Progenitor cell of endocrine pancreas (in vitro differentiated cells): ENCODE results near the gene SNX9. TPM values are rescaled to one million over a fixed set of nuclear protein-coding genes. Genes with fewer than 3 reads are reported as not detected.

Source experiments
- DNase-seq: peaks from one replicate; pipeline ENCODE4 v3.0.0; 2021; ENCODE audit warnings: low spot score; ENCODE audit not compliant: unreplicated experiment
- H3K27ac Mint-ChIP-seq: 2 replicates; pipeline ENCODE4 v1.8.0; 2021; ENCODE audit warnings: mild to moderate bottlenecking, moderate library complexity, mixed read lengths
- H3K27me3 Mint-ChIP-seq: 2 replicates; pipeline ENCODE4 v1.8.0; 2021; ENCODE audit warnings: mixed read lengths
- H3K36me3 Mint-ChIP-seq: 2 replicates; pipeline ENCODE4 v1.8.0; 2022; ENCODE audit warnings: mixed read lengths; ENCODE audit not compliant: insufficient read depth
- H3K4me1 Mint-ChIP-seq: 2 replicates; pipeline ENCODE4 v1.8.0; 2021; ENCODE audit warnings: low read depth, mixed read lengths
- H3K4me3 Mint-ChIP-seq: 2 replicates; pipeline ENCODE4 v1.8.0; 2021; ENCODE audit warnings: low read depth, mild to moderate bottlenecking, moderate library complexity, mixed read lengths
- H3K9me3 Mint-ChIP-seq: 2 replicates; pipeline ENCODE4 v1.8.0; 2021; ENCODE audit warnings: low read depth, mixed read lengths
- CTCF ChIP-seq: fragments of 200-600 bp; sonication (generic); IDR thresholded peaks from one replicate; pipeline ENCODE4 v1.5.0; 2021; ENCODE audit warnings: antibody characterized with exemption, mild to moderate bottlenecking; ENCODE audit not compliant: unreplicated experiment
- total RNA-seq: library from RNA; stranded (reverse); gene quantifications from 2 replicates; pipeline ENCODE4 v1.2.1, GENCODE V29; 2021

SNX9 gene
- total RNA-seq, 1 donor from 2014 or later: 29.3 TPM

GRCh38 chr6:157814883-157815282 lies 8.2 kb upstream of the SNX9 start:
- Mint-ChIP-seq H3K27ac (no peak overlapping the region), H3K36me3 (no peaks in the 10 kb centered on the region), H3K4me1 (peaks cover 10% of the 10 kb centered on the region), H3K27me3 (peaks cover 7% of the 10 kb centered on the region), H3K9me3 (peaks cover 4% of the 10 kb centered on the region), H3K4me3 (no peak overlapping the region)
- no peak for DNase-seq
- no peak for TF ChIP-seq CTCF

DNA sequence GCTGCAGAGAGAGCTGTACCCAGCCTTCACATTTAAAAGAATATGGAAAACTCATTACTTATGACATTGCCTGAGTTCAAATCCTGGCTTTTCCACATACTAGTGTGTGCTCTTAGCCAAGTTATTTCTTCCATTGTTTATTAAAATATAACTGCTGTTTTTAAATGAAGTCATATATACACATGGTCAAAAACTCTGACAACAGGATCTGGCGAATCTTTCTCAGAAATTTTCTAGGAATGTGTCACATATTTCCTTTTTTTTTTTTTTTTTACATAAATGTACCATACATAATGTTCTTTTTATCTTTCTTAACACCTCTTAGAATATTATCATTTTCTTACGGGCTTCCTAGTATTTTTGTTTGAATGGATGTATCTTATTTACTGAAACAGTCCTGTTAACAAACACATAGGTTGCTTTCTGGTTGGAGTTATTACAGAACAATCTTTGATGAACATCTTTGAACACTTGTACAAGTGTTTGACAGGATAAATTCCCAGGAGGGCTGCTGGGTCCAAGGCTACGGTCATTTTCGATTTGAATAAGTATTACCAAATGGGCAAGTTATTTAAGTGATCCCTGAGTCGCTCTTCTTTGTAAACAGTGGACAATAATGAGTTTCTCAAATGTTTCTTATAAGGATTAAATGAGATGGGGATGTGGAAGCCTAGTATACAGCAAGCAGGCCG lies 1.6 kb upstream of the SNX9 start:
- DNase-seq: no peak
- Mint-ChIP-seq H3K27me3 (peaks cover 13% of the 10 kb centered on the region), H3K27ac (no peak overlapping the region), H3K4me3 (peak overlapping the region; percentile 79), H3K4me1 (peaks cover 23% of the 10 kb centered on the region), H3K9me3 (peaks cover 3% of the 10 kb centered on the region), H3K36me3 (peaks cover 2% of the 10 kb centered on the region)
- TF ChIP-seq CTCF: no peak

DNA sequence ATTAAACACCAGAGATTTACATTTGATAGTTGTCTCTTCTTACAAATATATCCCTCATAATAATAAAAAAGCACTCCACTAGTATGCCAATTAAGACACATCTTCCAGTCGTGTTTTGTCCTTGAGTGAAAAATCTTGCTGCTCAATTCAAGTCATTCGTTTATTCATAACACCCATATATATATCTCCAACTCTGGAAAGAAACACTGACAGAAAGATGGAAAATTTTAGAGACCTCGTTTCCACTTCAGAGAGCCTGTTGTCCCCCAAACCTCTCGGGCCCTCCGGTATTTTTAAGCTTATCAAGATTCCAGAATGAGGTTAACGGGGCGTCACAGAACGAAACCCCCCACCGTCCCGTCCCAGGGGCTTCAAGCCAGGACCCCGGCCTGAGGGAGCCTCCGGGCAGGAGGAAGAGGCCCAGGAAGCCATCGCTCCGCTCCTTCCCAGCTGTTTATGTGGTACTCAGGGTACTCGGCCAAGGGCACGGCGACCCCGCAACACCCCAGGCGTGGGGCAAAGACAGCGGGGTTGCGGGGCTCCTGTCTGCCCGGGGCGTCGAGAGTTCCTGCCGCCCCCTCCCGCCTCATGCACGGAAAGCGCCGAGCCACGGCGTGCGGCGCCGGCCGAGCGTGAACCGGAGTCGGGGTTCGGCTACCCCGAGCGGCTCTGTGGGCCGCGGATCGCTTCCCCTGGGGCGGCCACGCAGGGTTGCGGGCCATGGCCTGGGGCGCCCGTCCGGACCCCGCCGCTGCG lies 623 bp upstream of the SNX9 start:
- DNase-seq: peak; percentile 26
- H3K27me3 Mint-ChIP-seq: peaks cover 13% of the 10 kb centered on the region

GRCh38 chr6:157823528-157824370 lies 703 bp downstream of the SNX9 start:
- Mint-ChIP-seq H3K27me3 (peaks cover 12% of the 10 kb centered on the region), H3K9me3 (peaks cover 3% of the 10 kb centered on the region), H3K27ac (peak overlapping the region; percentile 99), H3K4me3 (peak overlapping the region; percentile 94), H3K4me1 (peaks cover 24% of the 10 kb centered on the region), H3K36me3 (peaks cover 2% of the 10 kb centered on the region)
- peak; percentile 46 for TF ChIP-seq CTCF
- DNase-seq: peak; percentile 33

More for the DNA sequence above, 623 bp upstream of the SNX9 start:
- peak overlapping the region; percentile 89 for H3K27ac Mint-ChIP-seq
- H3K4me3 Mint-ChIP-seq: peak overlapping the region; percentile 79
- H3K36me3 Mint-ChIP-seq: peaks cover 2% of the 10 kb centered on the region
- H3K4me1 Mint-ChIP-seq: peaks cover 22% of the 10 kb centered on the region
- no peak for TF ChIP-seq CTCF
- H3K9me3 Mint-ChIP-seq: peaks cover 3% of the 10 kb centered on the region
